Caco-2 (cell line): ENCODE results near the gene KIAA0753. TPM values are rescaled to one million over a fixed set of nuclear protein-coding genes. Genes with fewer than 3 reads are reported as not detected.

Experiments used
- BruUV-seq: library from RNA; stranded (reverse); fragments of 400-500 nt; replicated peaks from 2 replicates; lab custom pipeline; 2021; lab: Mats Ljungman, UMichigan
- CTCF ChIA-PET: fragments of 300-600 bp; sonication (Branson Sonifier 250); formaldehyde crosslinking; loops from one replicate; lab custom pipeline; 2022; ENCODE audit warnings: antibody characterized with exemption; lab: Charles Lee
- POLR2A ChIA-PET: fragments of 300-600 bp; sonication (Branson Sonifier 250); formaldehyde crosslinking; loops from one replicate; lab custom pipeline; 2022; ENCODE audit warnings: antibody characterized with exemption; lab: Charles Lee
- DNase-seq, 2 experiments: peaks; one replicate each; pipeline versions ENCODE4 v3.0.0 to v3.0.0-alpha.2; 2020 to 2022
- H3K27me3 ChIP-seq: replicated peaks from 2 replicates; pipeline ENCODE4 v1.6.0; 2011; ENCODE audit warnings: low read length; ENCODE audit not compliant: control insufficient read depth, insufficient read depth
- H3K36me3 ChIP-seq: 2 replicates; pipeline ENCODE4 v1.5.1; 2011; ENCODE audit warnings: low read length; ENCODE audit not compliant: control insufficient read depth, insufficient read depth
- H3K4me1 ChIP-seq: fragments of 250-450 bp; sonication (Bioruptor Pico); 2 replicates; pipeline ENCODE4 v1.5.1; 2020; ENCODE audit warnings: mild to moderate bottlenecking
- H3K4me3 ChIP-seq: 2 replicates; pipeline ENCODE4 v1.5.1; 2011; ENCODE audit warnings: low read depth, mild to moderate bottlenecking, control low read depth, low read length
- H3K9me3 ChIP-seq: fragments of 250-450 bp; sonication (Bioruptor Pico); 2 replicates; pipeline ENCODE4 v1.5.1; 2020; ENCODE audit warnings: mild to moderate bottlenecking, moderate library complexity
- H3K27ac Mint-ChIP-seq: one replicate; pipeline ENCODE4 v1.8.0; 2022; ENCODE audit warnings: mixed read lengths; ENCODE audit not compliant: unreplicated experiment
- H3K27me3 Mint-ChIP-seq: one replicate; pipeline ENCODE4 v1.8.0; 2022; ENCODE audit warnings: mixed read lengths; ENCODE audit not compliant: insufficient read depth, unreplicated experiment
- H3K36me3 Mint-ChIP-seq: one replicate; pipeline ENCODE4 v1.8.0; 2022; ENCODE audit warnings: mild to moderate bottlenecking, mixed read lengths; ENCODE audit not compliant: insufficient read depth, unreplicated experiment
- H3K4me1 Mint-ChIP-seq: one replicate; pipeline ENCODE4 v1.8.0; 2022; ENCODE audit warnings: low read depth, mixed read lengths; ENCODE audit not compliant: unreplicated experiment
- H3K4me3 Mint-ChIP-seq: one replicate; pipeline ENCODE4 v1.8.0; 2022; ENCODE audit warnings: mild to moderate bottlenecking, moderate library complexity, mixed read lengths; ENCODE audit not compliant: unreplicated experiment
- H3K9me3 Mint-ChIP-seq: one replicate; pipeline ENCODE4 v1.8.0; 2022; ENCODE audit warnings: mixed read lengths; ENCODE audit not compliant: unreplicated experiment
- CTCF ChIP-seq, 2 experiments: fragments of 200-600 bp in 1 of 2; IDR thresholded peaks; 1 replicate in 1 of 2; 2 replicates in 1 of 2; pipeline versions ENCODE4 v1.5.1 to v1.8.0; 2011 to 2022; ENCODE audit warnings: antibody characterized with exemption in 1 of 2, control low read depth in 1 of 2, inconsistent platforms in 1 of 2, low read depth in 1 of 2, low read length in 1 of 2, mild to moderate bottlenecking in 1 of 2, moderate library complexity in 1 of 2; ENCODE audit not compliant: insufficient read depth in 1 of 2, severe bottlenecking in 1 of 2, unreplicated experiment in 1 of 2
- intact Hi-C: fragments of 100-400 bp; cut with micrococcal nuclease; formaldehyde crosslinking; loops from one replicate; pipeline ENCODE4 v1.10.0; 2022; ENCODE audit not compliant: unreplicated experiment
- total RNA-seq: library from RNA; stranded (reverse); gene quantifications from 2 replicates; pipeline ENCODE4 v1.2.3, GENCODE V29; 2022

KIAA0753 gene
- total RNA-seq, 1 experiment from 2014 or later = 7.7 TPM

DNA sequence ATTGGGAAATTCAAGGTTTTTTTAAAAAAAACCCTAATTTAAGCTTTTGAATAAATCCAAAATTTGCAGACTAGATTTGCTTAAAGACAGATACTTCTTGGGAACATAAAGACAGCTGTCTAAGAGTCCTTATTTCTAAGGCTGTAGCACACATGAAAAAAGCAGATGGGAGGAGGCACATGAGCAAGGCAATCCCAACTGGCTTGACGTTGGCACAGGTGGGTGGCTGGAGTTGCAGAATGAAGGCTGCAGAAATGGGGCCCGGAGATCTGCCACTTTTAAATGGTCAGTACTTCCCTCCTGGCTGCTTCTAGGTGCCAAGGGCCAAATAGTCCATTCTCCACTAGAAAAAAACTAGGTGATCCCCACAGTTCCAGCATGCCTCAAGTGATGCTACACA, 4.4 kb downstream of the KIAA0753 start:
- TF ChIP-seq CTCF (IDR thresholded peaks at IDR 0.05; ENCODE audit: insufficient read depth in 1 of 2, low read depth in 1 of 2, low read length in 1 of 2, severe bottlenecking in 1 of 2, unreplicated experiment in 1 of 2) = no peak
- no TSS peak for BruUV-seq
- Mint-ChIP-seq H3K4me1 (no peaks in the 10 kb centered on the region), H3K27me3 (no peaks in the 10 kb centered on the region), H3K36me3 (peaks cover 8% of the 10 kb centered on the region), H3K27ac (no peak overlapping the region), H3K4me3 (no peak overlapping the region), H3K9me3 (no peaks in the 10 kb centered on the region)
- Histone ChIP-seq H3K9me3 (no peaks in the 10 kb centered on the region), H3K4me1 (no peaks in the 10 kb centered on the region), H3K4me3 (no peak overlapping the region), H3K36me3 (no peaks in the 10 kb centered on the region), H3K27me3 (no peaks in the 10 kb centered on the region)
- ChIA-PET POLR2A (no interaction called here), CTCF (no interaction called here)
- intact Hi-C loops = no loop called here
- no peak for DNase-seq

DNA sequence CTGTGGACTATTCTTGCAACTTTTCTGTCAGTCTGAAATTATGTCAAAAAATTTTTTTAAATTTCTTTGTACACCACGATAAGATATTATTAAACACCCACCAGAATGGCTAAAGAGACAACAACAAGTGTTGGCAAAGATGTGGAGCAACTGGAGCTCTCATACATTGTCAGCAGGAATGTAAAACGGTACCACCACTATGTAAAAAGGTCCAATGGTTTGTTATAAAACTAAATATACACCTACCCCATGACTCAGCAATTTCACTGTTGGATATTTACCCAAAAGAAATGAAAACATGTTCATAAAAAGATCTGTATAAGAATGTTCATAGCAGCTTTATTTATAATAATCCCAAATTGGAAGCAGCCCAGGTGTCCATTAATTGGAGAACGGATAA, 7.2 kb downstream of the KIAA0753 start:
- H3K9me3 Mint-ChIP-seq = no peaks in the 10 kb centered on the region
- no peak for DNase-seq
- H3K27ac Mint-ChIP-seq = no peak overlapping the region
- no peaks in the 10 kb centered on the region for H3K4me1 Mint-ChIP-seq
- BruUV-seq = no TSS peak
- Histone ChIP-seq H3K36me3 (no peaks in the 10 kb centered on the region), H3K4me3 (no peak overlapping the region), H3K27me3 (no peaks in the 10 kb centered on the region), H3K9me3 (no peaks in the 10 kb centered on the region), H3K4me1 (no peaks in the 10 kb centered on the region)
- no peak for TF ChIP-seq CTCF (IDR thresholded peaks at IDR 0.05; ENCODE audit: insufficient read depth in 1 of 2, low read depth in 1 of 2, low read length in 1 of 2, severe bottlenecking in 1 of 2, unreplicated experiment in 1 of 2)
- ChIA-PET CTCF (no interaction called here), POLR2A (no interaction called here)
- H3K27me3 Mint-ChIP-seq = no peaks in the 10 kb centered on the region
- intact Hi-C loops = no loop called here
- H3K4me3 Mint-ChIP-seq = no peak overlapping the region
- no peaks in the 10 kb centered on the region for H3K36me3 Mint-ChIP-seq

- TF ChIP-seq CTCF (IDR thresholded peaks at IDR 0.05; ENCODE audit: insufficient read depth in 1 of 2, low read depth in 1 of 2, low read length in 1 of 2, severe bottlenecking in 1 of 2, unreplicated experiment in 1 of 2) = no peak
- H3K4me3 ChIP-seq = no peak overlapping the region
- Mint-ChIP-seq H3K27me3 (no peaks in the 10 kb centered on the region), H3K4me3 (no peak overlapping the region), H3K4me1 (no peaks in the 10 kb centered on the region), H3K9me3 (no peaks in the 10 kb centered on the region), H3K27ac (no peak overlapping the region), H3K36me3 (no peaks in the 10 kb centered on the region)
- ChIA-PET CTCF (no interaction called here), POLR2A (no interaction called here)
- no peaks in the 10 kb centered on the region for H3K4me1 ChIP-seq
- intact Hi-C loops = no loop called here
- H3K36me3 ChIP-seq = no peaks in the 10 kb centered on the region
- BruUV-seq = no TSS peak
- no peaks in the 10 kb centered on the region for H3K9me3 ChIP-seq
- no peak for DNase-seq
- H3K27me3 ChIP-seq = no peaks in the 10 kb centered on the region
These were observed 8.0 kb downstream of the KIAA0753 start for GRCh38 chr17:6632530-6632929.
